GM12891 (cell line): ENCODE results near the gene GPR179.

ENCODE experiments used
- POLR2A ChIP-seq: IDR thresholded peaks from 2 replicates; pipeline ENCODE4 v1.6.1; 2011; ENCODE audit warnings: low read depth, low read length, control low read depth
- POLR2AphosphoS5 ChIP-seq: IDR thresholded peaks from 2 replicates; pipeline ENCODE4 v1.6.1; 2011; ENCODE audit warnings: low read depth, low read length, control low read depth

GRCh38 chr17:38357486-38358123 lies 13.8 kb upstream of the GPR179 start:
- TF ChIP-seq POLR2A (no peak), POLR2AphosphoS5 (no peak)
